A673 (cell line): Measurements from ENCODE around the gene RP2.

ENCODE experiments used
- CTCF ChIP-seq: fragments of 300-800, 200-600 bp; sonication (generic); conservative IDR thresholded peaks from 2 replicates; pipeline ENCODE4 v1.5.1; 2017; ENCODE audit warnings: low read depth, mild to moderate bottlenecking, antibody characterized with exemption, low read length, moderate library complexity, mixed read lengths
- EZH2 ChIP-seq: fragments of 200-600 bp; sonication (generic); IDR thresholded peaks from 2 replicates; pipeline ENCODE4 v1.6.1; 2017; ENCODE audit warnings: borderline replicate concordance, low read depth, mild to moderate bottlenecking, mixed read lengths, antibody characterized with exemption, low read length; ENCODE audit not compliant: poor library complexity, severe bottlenecking

- TF ChIP-seq CTCF (no peak), EZH2 (no peak)
These were observed 85.8 kb downstream of the RP2 start for GRCh38 chrX:46922611-46923010.
